Psoas muscle (tissue), 8 donors: ENCODE measurements around the gene HBQ1. TPM values are rescaled to one million over a fixed set of nuclear protein-coding genes. Genes with fewer than 3 reads are reported as not detected.

Source experiments
- ATAC-seq, 4 donors: fragments of 200-7000 bp; cut with Tn5 transposase; one replicate each; pipeline ENCODE4 v1.9.1; 2020; ENCODE audit warnings: moderate library complexity in 3 of 4, mild to moderate bottlenecking in 2 of 4
- DNase-seq, 2 donors: peaks; one replicate each; pipeline ENCODE4 v3.0.0-alpha.2; 2020
- H3K27ac ChIP-seq: fragments of 200-600 bp; one replicate; pipeline ENCODE4 v1.8.0; 2022
- H3K27me3 ChIP-seq, 3 donors: fragments of 200-600 bp in 1 of 3; one replicate each; pipeline versions ENCODE4 v1.6.1 to v1.8.0; 2013 to 2022; ENCODE audit warnings: low read length in 2 of 3, mild to moderate bottlenecking in 2 of 3, moderate library complexity in 1 of 3; ENCODE audit not compliant: insufficient read depth in 3 of 3
- H3K36me3 ChIP-seq, 2 donors: fragments of 200-600 bp in 1 of 2; one replicate each; pipeline versions ENCODE4 v1.6.1 to v1.8.0; 2013 to 2022; ENCODE audit warnings: low read depth in 1 of 2, mild to moderate bottlenecking in 1 of 2, moderate library complexity in 1 of 2; ENCODE audit not compliant: insufficient read depth in 1 of 2
- H3K4me1 ChIP-seq: fragments of 200-600 bp; one replicate; pipeline ENCODE4 v1.8.0; 2022
- H3K4me3 ChIP-seq: fragments of 200-600 bp; one replicate; pipeline ENCODE4 v1.8.0; 2022; ENCODE audit warnings: mild to moderate bottlenecking
- H3K9me3 ChIP-seq: fragments of 200-600 bp; one replicate; pipeline ENCODE4 v1.8.0; 2022
- WGBS, 3 donors: extraction: QIAGEN DNeasy Blood & Tissue Kit; methylation state at CpG; one replicate each; pipeline versions ENCODE4 v1.1.6 to v1.1.7; 2013; 5-methylcytosine and 5-hydroxymethylcytosine counted together
- intact Hi-C, 2 donors: fragments of 100-400 bp; cut with DNase I; formaldehyde crosslinking; loops; one replicate each; pipeline versions ENCODE4 v1.11.0 to v1.14.2; 2022
- polyA plus RNA-seq, 3 donors: library from polyadenylated mRNA; stranded (reverse); fragments of 200-250 nt; gene quantifications; one replicate each; pipeline ENCODE4 v1.2.3, GENCODE V29; 2013
- total RNA-seq, 4 donors: library from RNA; stranded (reverse); fragmentation: NEBNext Ultra II Directional in 2 of 4; extraction: Animal tissue kit (Norgen Biotek cat#: 25700) in 2 of 4; gene quantifications; one replicate each; pipeline versions ENCODE4 v1.2.1 to v1.2.4, GENCODE V29; 2021 to 2023
- TF ChIP-seq, protein P1 (sequence below): fragments of 200-600 bp; IDR thresholded peaks from one replicate; pipeline ENCODE4 v1.8.0; 2022; ENCODE audit warnings: antibody characterized with exemption
- donor health status: healthy with polysubstance abuse.
- donor health status: DM: no; HTN: no; CAD: no; lungs with moderate emphysema.
- donor health status: Bipolar disorder and iron deficiency.
- donor health status: healthy.
- donor health status: DM: yes; HTN: yes; CAD: no.
- donor health status: DM: no; HTN: no; CAD: no.
- donor health status: DM: no; HTN: no; CAD: no.
- donor health status: DM: yes; HTN: yes; CAD: no.

Gene HBQ1
- total and polyA plus RNA-seq, 7 donors, result 0.58 TPM; not detected in 6

DNA sequence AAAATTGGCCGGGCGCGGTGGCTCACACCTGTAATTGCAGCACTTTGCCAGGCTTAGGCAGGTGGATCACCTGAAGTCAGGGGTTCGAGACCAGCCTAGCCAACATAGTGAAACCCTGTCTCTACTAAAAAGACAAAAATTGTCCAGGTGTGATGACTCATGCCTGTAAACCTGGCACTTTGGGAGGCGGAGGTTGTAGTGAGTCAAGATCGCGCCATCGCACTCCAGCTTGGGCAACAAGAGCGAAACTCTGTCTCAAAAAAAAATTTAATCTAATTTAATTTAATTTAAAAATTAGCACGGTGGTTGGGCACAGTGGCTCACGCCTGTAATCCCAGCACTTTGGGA, 1.6 kb upstream of the HBQ1 start:
- H3K4me1 ChIP-seq, result peaks cover 11% of the 10 kb centered on the region
- intact Hi-C loops, result no loop called here
- H3K36me3 ChIP-seq, result no peaks in the 10 kb centered on the region
- no peak overlapping the region for H3K27ac ChIP-seq
- TF ChIP-seq, protein P1, sequence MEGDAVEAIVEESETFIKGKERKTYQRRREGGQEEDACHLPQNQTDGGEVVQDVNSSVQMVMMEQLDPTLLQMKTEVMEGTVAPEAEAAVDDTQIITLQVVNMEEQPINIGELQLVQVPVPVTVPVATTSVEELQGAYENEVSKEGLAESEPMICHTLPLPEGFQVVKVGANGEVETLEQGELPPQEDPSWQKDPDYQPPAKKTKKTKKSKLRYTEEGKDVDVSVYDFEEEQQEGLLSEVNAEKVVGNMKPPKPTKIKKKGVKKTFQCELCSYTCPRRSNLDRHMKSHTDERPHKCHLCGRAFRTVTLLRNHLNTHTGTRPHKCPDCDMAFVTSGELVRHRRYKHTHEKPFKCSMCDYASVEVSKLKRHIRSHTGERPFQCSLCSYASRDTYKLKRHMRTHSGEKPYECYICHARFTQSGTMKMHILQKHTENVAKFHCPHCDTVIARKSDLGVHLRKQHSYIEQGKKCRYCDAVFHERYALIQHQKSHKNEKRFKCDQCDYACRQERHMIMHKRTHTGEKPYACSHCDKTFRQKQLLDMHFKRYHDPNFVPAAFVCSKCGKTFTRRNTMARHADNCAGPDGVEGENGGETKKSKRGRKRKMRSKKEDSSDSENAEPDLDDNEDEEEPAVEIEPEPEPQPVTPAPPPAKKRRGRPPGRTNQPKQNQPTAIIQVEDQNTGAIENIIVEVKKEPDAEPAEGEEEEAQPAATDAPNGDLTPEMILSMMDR, result no peak
- H3K4me3 ChIP-seq, result no peak overlapping the region
- 84 to 91% (median 85%) methylated on average over 11 of the region's 11 CpGs for WGBS, 3 donors
- ATAC-seq (no peak), DNase-seq (no peak)
- no peaks in the 10 kb centered on the region for H3K9me3 ChIP-seq
- H3K27me3 ChIP-seq, result peaks cover 0 to 62% (median 31%) of the 10 kb centered on the region in 3 donors

DNA sequence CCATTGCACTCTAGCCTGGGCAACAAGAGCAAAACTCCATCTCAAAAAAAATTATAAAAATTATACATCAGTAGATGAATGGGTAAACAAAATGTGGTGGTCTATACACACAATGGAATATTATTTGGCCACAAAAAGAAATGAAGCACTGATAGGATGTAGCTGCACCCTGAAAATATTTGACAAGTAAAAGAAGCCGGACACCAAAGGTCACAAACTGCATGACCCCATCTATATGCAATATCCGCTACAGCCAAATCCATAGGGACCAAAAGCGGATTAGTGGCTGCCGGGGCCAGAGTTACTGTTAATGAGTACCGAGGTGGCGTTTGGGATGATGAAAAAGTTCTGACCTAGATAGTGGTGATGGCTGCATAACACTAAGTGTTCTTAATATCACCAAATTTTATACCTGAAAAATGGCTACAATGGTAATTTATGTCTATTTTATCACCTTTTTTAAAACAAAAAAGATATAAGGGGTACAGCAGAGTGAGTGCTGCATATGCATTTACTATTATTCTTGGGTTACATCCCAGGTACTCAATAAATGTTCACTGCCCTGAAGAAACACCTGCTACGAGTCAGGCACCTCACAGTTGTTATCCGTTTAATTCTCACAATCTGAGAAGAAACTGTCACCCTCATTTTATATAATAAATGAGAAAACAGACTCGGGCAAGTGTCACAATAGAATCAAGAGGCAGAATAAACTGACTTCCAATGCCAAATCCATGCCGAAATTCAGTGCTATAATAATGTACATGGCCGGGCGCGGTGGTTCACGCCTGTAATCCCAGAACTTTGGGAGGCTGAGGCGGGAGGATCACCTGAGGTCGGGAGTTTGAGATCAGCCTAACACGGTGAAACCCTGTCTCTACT, 807 bp upstream of the HBQ1 start:
- 69 to 73% (median 71%) methylated on average over 17 of the region's 17 CpGs for whole genome bisulfite sequencing, 3 donors
- TF ChIP-seq, protein P1, result no peak
- peaks cover 11% of the 10 kb centered on the region for H3K4me1 ChIP-seq
- ATAC-seq (no peak), DNase-seq (no peak)
- H3K4me3 ChIP-seq, result no peak overlapping the region
- H3K36me3 ChIP-seq, result no peaks in the 10 kb centered on the region
- H3K9me3 ChIP-seq, result no peaks in the 10 kb centered on the region
- no peak overlapping the region for H3K27ac ChIP-seq
- intact Hi-C loops, result loop anchor here in 1 of 2 donors (2.0 kb wide), 1 partner anchor 73 kb away; no protein-coding TSS in a partner anchor
- peaks cover 0 to 60% (median 29%) of the 10 kb centered on the region in 3 donors for H3K27me3 ChIP-seq

DNA sequence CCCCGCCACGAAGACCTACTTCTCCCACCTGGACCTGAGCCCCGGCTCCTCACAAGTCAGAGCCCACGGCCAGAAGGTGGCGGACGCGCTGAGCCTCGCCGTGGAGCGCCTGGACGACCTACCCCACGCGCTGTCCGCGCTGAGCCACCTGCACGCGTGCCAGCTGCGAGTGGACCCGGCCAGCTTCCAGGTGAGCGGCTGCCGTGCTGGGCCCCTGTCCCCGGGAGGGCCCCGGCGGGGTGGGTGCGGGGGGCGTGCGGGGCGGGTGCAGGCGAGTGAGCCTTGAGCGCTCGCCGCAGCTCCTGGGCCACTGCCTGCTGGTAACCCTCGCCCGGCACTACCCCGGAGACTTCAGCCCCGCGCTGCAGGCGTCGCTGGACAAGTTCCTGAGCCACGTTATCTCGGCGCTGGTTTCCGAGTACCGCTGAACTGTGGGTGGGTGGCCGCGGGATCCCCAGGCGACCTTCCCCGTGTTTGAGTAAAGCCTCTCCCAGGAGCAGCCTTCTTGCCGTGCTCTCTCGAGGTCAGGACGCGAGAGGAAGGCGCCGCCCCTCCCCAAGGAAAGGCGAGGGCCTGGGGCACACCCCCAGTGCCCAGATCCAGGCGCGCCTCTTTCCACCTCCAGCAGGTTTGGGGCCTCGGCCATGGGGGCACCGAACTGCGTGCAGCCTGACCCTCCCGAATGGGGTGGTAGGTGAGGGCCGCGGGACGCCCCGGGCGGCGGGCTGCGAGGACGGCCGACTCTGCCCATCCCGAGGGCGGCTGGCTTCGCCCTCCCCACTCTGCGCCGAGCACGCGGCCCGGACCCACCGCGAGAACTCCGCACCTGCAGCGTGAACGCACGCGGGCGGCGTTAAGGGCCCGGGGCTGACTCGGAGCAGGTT, 664 bp downstream of the HBQ1 start:
- intact Hi-C loops, result loop anchor here (1.0 to 2.0 kb wide), 2 partner anchors 74 to 75 kb away; no protein-coding TSS in a partner anchor
- TF ChIP-seq, protein P1, result no peak
- no peaks in the 10 kb centered on the region for H3K9me3 ChIP-seq
- 1% methylated on average over 54 to 89 of the region's 89 CpGs for WGBS, 3 donors
- H3K36me3 ChIP-seq, result no peaks in the 10 kb centered on the region
- peaks cover 11% of the 10 kb centered on the region for H3K4me1 ChIP-seq
- H3K27me3 ChIP-seq, result peaks cover 0 to 48% (median 18%) of the 10 kb centered on the region in 3 donors
- DNase-seq (peak in 1 of 2 donors; percentile 70), ATAC-seq (peak; percentile 79 to 85 (median 84))
- peak overlapping the region; percentile 49 for H3K4me3 ChIP-seq
- H3K27ac ChIP-seq, result no peak overlapping the region

DNA sequence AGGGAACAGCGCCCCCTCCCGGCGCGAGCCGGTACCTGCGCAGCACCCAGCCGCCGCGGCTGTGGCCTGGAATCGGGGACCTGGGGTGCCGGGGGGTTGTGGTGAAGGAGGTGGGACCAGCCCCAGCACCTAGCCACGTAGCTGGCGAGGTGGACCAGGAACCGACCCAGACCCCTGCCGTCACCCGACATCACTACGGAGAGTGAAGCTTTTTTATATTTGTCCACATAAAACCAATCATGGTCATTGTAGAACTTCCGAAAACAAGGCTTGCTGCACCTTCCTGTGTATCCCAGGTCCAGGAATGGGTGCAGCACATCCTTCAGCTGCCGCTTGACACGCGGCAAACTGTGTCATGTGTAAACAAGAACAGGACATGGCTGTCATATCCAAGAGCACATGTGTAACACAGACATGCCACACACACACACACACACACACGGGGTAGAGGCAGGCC, 1.3 kb downstream of the HBQ1 start:
- H3K9me3 ChIP-seq, result no peaks in the 10 kb centered on the region
- H3K4me3 ChIP-seq, result peak overlapping the region; percentile 49
- WGBS, 3 donors, result 5 to 8% (median 8%) methylated on average over 22 of the region's 22 CpGs
- no peaks in the 10 kb centered on the region for H3K36me3 ChIP-seq
- intact Hi-C loops, result loop anchor here (1.0 to 2.0 kb wide), 2 partner anchors 75 kb away; no protein-coding TSS in a partner anchor
- ATAC-seq, result peak in 1 of 4 donors; percentile 16
- H3K27me3 ChIP-seq, result peaks cover 0 to 48% (median 18%) of the 10 kb centered on the region in 3 donors
- TF ChIP-seq, protein P1, result peak; percentile 93
- peaks cover 11% of the 10 kb centered on the region for H3K4me1 ChIP-seq
- H3K27ac ChIP-seq, result no peak overlapping the region
- DNase-seq, result peak in 1 of 2 donors; percentile 85
